GM12878 (cell line): ENCODE data around the gene RNU1-3. TPM values are rescaled to one million over a fixed set of nuclear protein-coding genes. Genes with fewer than 3 reads are reported as not detected.
"Not testable (repeated sequence)": the region's sequence is repeated elsewhere in the genome, so short reads cannot be mapped to it uniquely, and the experiment has no call there.

Experiments
- ATAC-seq: fragments of 200-7000 bp; cut with Tn5 transposase; 3 replicates; pipeline ENCODE4 v1.9.1; 2020; ENCODE audit warnings: mild to moderate bottlenecking, moderate library complexity
- BruUV-seq: library from RNA; stranded (reverse); fragments of 400-500 nt; replicated peaks from 2 replicates; lab custom pipeline; 2021; lab: Mats Ljungman, UMichigan
- CTCF ChIA-PET: fragments of 300-600 bp; sonication (Branson Sonifier 250); formaldehyde crosslinking; extraction: SDS; loops from one replicate; lab custom pipeline; 2021; ENCODE audit warnings: inconsistent platforms; lab: Yijun Ruan, JAX
- POLR2A ChIA-PET: fragments of 350-600 bp; formaldehyde crosslinking; extraction: SDS; loops from one replicate; lab custom pipeline; 2021; ENCODE audit warnings: inconsistent platforms; lab: Charles Lee
- RAD21 ChIA-PET: fragments of 300-600 bp; sonication (Branson Sonifier 250); formaldehyde crosslinking; loops from one replicate; lab custom pipeline; 2023; ENCODE audit warnings: antibody characterized with exemption; ENCODE audit not compliant: unreplicated experiment; lab: Charles Lee
- SMC1A ChIA-PET: fragments of 300-600 bp; sonication (Branson Sonifier 250); formaldehyde crosslinking; loops from one replicate; lab custom pipeline; 2023; ENCODE audit not compliant: unreplicated experiment, uncharacterized antibody; lab: Charles Lee
- DNase-seq: peaks from one replicate; pipeline ENCODE4 v3.0.0-alpha.2; 2011; ENCODE audit warnings: low read depth, low spot score
- FAIRE-seq: peaks from 3 replicates; lab custom pipeline; 2011; peaks lifted over from hg19 to GRCh38; lab: Jason Lieb, UNC
- H2AFZ ChIP-seq: 2 replicates; pipeline ENCODE4 v1.6.0; 2011; ENCODE audit warnings: low read depth, low read length, control low read depth; ENCODE audit not compliant: control insufficient read depth
- H3K27ac ChIP-seq: 2 replicates; pipeline ENCODE4 v1.5.1; 2011; ENCODE audit warnings: control low read depth; ENCODE audit not compliant: control insufficient read depth, insufficient read depth
- H3K27me3 ChIP-seq, 2 experiments: replicated peaks in 1 of 2; 2 replicates each; pipeline versions ENCODE4 v1.6.0 to v1.6.1; 2011; ENCODE audit warnings: low read length in 1 of 2; ENCODE audit not compliant: control insufficient read depth in 2 of 2, insufficient read depth in 2 of 2
- H3K36me3 ChIP-seq, 2 experiments: 2 replicates each; pipeline ENCODE4 v1.5.1; 2011; ENCODE audit warnings: low read length in 1 of 2; ENCODE audit not compliant: control insufficient read depth in 2 of 2, insufficient read depth in 2 of 2
- H3K4me1 ChIP-seq: 2 replicates; pipeline ENCODE4 v1.6.1; 2011; ENCODE audit warnings: mild to moderate bottlenecking, low read length, moderate library complexity, mixed read lengths; ENCODE audit not compliant: control insufficient read depth, insufficient read depth
- H3K4me2 ChIP-seq: 2 replicates; pipeline ENCODE4 v1.6.0; 2011; ENCODE audit warnings: control low read depth; ENCODE audit not compliant: control insufficient read depth, insufficient read depth
- H3K4me3 ChIP-seq: fragments of 200-600 bp; sonication (generic); 2 replicates; pipeline ENCODE4 v1.5.1; 2016
- H3K79me2 ChIP-seq: 2 replicates; pipeline ENCODE4 v1.6.0; 2011; ENCODE audit warnings: low read length; ENCODE audit not compliant: control insufficient read depth, insufficient read depth
- H3K9ac ChIP-seq: 2 replicates; pipeline ENCODE4 v1.8.0; 2011; ENCODE audit warnings: low read length, control low read depth, mixed read lengths; ENCODE audit not compliant: control insufficient read depth, insufficient read depth
- H3K9me3 ChIP-seq: replicated peaks from 3 replicates; pipeline ENCODE4 v1.5.1; 2011; ENCODE audit warnings: mild to moderate bottlenecking, low read length; ENCODE audit not compliant: control insufficient read depth, insufficient read depth
- H4K20me1 ChIP-seq: 2 replicates; pipeline ENCODE4 v1.6.0; 2011; ENCODE audit not compliant: control insufficient read depth, insufficient read depth
- BACH1 ChIP-seq: fragments of 450-650 bp; IDR thresholded peaks from 2 replicates; pipeline ENCODE4 v1.6.1; 2017; ENCODE audit warnings: mild to moderate bottlenecking, borderline replicate concordance
- HDGF ChIP-seq: fragments of 450-650 bp; IDR thresholded peaks from 2 replicates; pipeline ENCODE4 v1.6.1; 2016; ENCODE audit warnings: antibody characterized with exemption
- KLF5 ChIP-seq: fragments of 450-650 bp; IDR thresholded peaks from 2 replicates; pipeline ENCODE4 v1.6.1; 2014; ENCODE audit warnings: mild to moderate bottlenecking; ENCODE audit not compliant: partially characterized antibody
- LARP7 ChIP-seq: fragments of 450-650 bp; IDR thresholded peaks from 2 replicates; pipeline ENCODE4 v1.6.1; 2017; ENCODE audit warnings: mild to moderate bottlenecking
- MYB ChIP-seq: fragments of 150-350 bp; IDR thresholded peaks from 2 replicates; pipeline ENCODE4 v1.6.1; 2014; ENCODE audit warnings: mild to moderate bottlenecking, low read depth, low read length, borderline replicate concordance
- RB1 ChIP-seq: fragments of 450-650 bp; formaldehyde crosslinking; IDR thresholded peaks from 2 replicates; pipeline ENCODE4 v1.6.1; 2017; ENCODE audit warnings: mild to moderate bottlenecking, borderline replicate concordance
- RELA ChIP-seq: fragments of 450-650 bp; IDR thresholded peaks from 2 replicates; pipeline ENCODE4 v1.8.0; 2014; ENCODE audit warnings: borderline replicate concordance; ENCODE audit not compliant: partially characterized antibody
- WGBS: methylation state at CpG from one replicate; pipeline ENCODE4 v1.1.6; 2016; ENCODE audit warnings: low lambda C conversion rate; ENCODE audit not compliant: insufficient replicate concordance, insufficient coverage; ENCODE audit errors: missing lambda C conversion rate; 5-methylcytosine and 5-hydroxymethylcytosine counted together
- in situ Hi-C: fragments of 300-500 bp; cut with MboI; formaldehyde crosslinking; loops from 9 replicates; pipeline ENCODE4 v1.14.3; 2018; ENCODE audit warnings: mixed read lengths
- intact Hi-C: fragments of 100-400 bp; cut with micrococcal nuclease; formaldehyde crosslinking; loops from one replicate; pipeline ENCODE4 v1.14.2; 2022; ENCODE audit not compliant: unreplicated experiment
- polyA plus RNA-seq, 11 experiments: library from polyadenylated mRNA; depleted of rRNA in 4 of 11; unstranded in 6 of 11; stranded (reverse) in 5 of 11; fragments of >200 nt; fragmentation: Nextera tagmentation in 4 of 11; fragmentation: Illumina TruSeq in 1 of 11; extraction: Ambion mirVana in 4 of 11; extraction: Trizol in 1 of 11; gene quantifications; 1 replicate in 1 of 11; 2 replicates in 10 of 11; pipeline versions ENCODE4 v1.2.1 to v1.2.3, GENCODE V29; 2011 to 2016; ENCODE audit warnings: inconsistent platforms in 2 of 11, missing spikeins in 2 of 11, low read depth in 1 of 11
- total RNA-seq, 4 experiments: library from RNA; depleted of rRNA in 3 of 4; stranded (reverse); fragments of >200 nt in 3 of 4; fragmentation: Illumina TruSeq in 1 of 4; extraction: Trizol in 1 of 4; gene quantifications; 2 replicates each; pipeline versions ENCODE4 v1.2.1 to v1.2.3, GENCODE V29; 2013 to 2021
- TF ChIP-seq, protein P1 (sequence below): fragments of 450-650 bp; IDR thresholded peaks from 2 replicates; pipeline ENCODE4 v1.6.1; 2016; ENCODE audit warnings: mild to moderate bottlenecking

Gene RNU1-3
- total and polyA plus RNA-seq, 10 of the 15 experiments (the other 5 are each of a cell fraction or from before 2014, with no cell fraction given) = under 0.01 to 20,946 (median 4.7) TPM; not detected in 2

DNA sequence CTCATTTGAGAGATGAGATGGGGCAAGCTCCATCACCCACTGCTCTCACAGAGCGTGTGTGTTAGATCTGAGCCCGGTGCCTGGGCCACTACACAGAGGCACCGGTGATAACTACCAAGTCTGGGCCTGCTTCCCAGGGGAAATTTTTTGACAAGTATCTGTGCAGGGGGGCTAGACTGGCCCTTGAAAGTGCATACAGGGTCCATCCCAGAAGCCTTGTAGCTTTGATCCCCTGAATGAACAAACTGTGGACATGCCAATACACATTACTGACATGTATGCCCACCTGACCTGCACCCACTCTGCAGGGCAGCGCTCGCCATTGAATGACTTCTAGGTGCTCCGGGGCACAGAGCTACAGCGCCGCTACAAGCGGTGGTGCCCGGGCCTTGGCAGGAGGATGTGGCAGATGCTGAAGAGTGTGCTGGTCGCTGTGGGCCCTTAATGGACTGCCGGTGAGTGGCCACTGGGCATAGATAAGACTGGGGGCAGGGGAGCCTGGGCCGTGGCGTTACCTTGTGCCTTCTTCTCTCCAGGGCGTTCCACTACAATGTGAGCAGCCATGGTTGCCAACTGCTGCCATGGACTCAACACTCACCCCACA, 20.6 kb downstream of the RNU1-3 start:
- in situ Hi-C loops, ATAC-seq, H3K4me3 ChIP-seq, FAIRE-seq, H3K4me2 ChIP-seq, H4K20me1 ChIP-seq, RAD21 ChIA-PET, intact Hi-C loops, DNase-seq, BruUV-seq, H3K27me3 ChIP-seq, H2AFZ ChIP-seq, H3K9me3 ChIP-seq, H3K9ac ChIP-seq, H3K36me3 ChIP-seq, SMC1A ChIA-PET, H3K27ac ChIP-seq, CTCF ChIA-PET, POLR2A ChIA-PET: not testable (repeated sequence)
- 86% methylated on average over 15 of the region's 15 CpGs for WGBS
- peaks cover 18% of the 10 kb centered on the region for H3K4me1 ChIP-seq
- peaks cover 13% of the 10 kb centered on the region for H3K79me2 ChIP-seq

DNA sequence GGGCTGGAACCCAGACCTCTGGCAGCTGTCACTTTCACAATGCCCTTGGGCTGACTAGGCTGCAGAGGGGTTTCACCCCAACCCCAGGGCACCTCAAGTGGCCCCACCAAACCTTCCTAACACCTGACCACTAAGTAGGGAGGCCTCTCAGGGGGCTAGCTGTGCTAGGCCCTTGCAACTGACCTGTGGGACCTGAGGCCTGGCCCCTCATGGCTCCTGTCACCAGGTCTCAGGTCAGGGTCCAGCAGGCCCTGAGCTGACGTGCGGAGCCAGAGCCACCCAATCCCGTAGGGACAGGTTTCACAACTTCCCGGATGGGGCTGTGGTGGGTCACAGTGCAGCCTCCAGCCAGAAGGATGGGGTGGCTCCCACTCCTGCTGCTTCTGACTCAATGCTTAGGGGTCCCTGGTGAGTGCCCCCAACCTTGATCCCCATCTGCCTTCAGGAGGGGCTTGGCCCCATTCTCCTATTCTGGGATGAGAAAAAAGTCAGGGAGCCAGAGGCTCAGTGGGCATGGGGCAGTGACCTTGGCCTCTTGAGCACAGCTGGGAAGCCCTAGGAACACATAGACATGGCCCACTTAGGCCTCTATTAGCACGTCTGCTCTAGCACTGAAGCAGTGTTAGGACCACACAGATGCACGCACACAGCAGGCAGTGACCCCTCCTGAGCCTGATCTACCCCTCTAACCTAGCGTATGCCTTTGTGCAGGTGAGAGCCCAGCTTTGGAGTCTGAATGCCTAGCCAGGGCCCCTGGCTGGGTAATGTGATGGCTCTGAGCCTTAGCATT, 21.3 kb downstream of the RNU1-3 start:
- BruUV-seq, H3K9me3 ChIP-seq, DNase-seq, intact Hi-C loops, H3K36me3 ChIP-seq, H4K20me1 ChIP-seq, FAIRE-seq, SMC1A ChIA-PET, in situ Hi-C loops, RAD21 ChIA-PET, H3K27me3 ChIP-seq: not testable (repeated sequence)
- H3K27ac ChIP-seq = peak overlapping the region; percentile 9; the same call in 1 of the 2 replicates
- H3K9ac ChIP-seq = peak overlapping the region; percentile 87
- CTCF ChIA-PET = interaction anchor here (1.3 kb wide), 2 partner anchors 10 to 25 kb away, joined by 3 to 4 read pairs; no protein-coding TSS in a partner anchor
- peaks cover 18% of the 10 kb centered on the region for H3K4me1 ChIP-seq
- peak; percentile 2 for ATAC-seq
- peak overlapping the region; percentile 76 for H3K4me3 ChIP-seq
- H2AFZ ChIP-seq = peak overlapping the region; percentile 100
- H3K79me2 ChIP-seq = peaks cover 13% of the 10 kb centered on the region
- POLR2A ChIA-PET = interaction anchor here (0.6 kb wide), 1 partner anchor 166 kb away, joined by 3 read pairs; no protein-coding TSS in a partner anchor
- H3K4me2 ChIP-seq = peak overlapping the region; percentile 100
- TF ChIP-seq BACH1 (0 out of 2 replicates have a peak, but pooled peaks have one; percentile 56), LARP7 (peak; percentile 33; the same call in 1 of the 2 replicates), HDGF (peak; percentile 13; the same call in 1 of the 2 replicates), MYB (0 out of 2 replicates have a peak, but pooled peaks have one; percentile 2), KLF5 (peak; percentile 72), RB1 (peak; percentile 42; the same call in 1 of the 2 replicates), RELA (peak; percentile 31)
- TF ChIP-seq, protein P1, sequence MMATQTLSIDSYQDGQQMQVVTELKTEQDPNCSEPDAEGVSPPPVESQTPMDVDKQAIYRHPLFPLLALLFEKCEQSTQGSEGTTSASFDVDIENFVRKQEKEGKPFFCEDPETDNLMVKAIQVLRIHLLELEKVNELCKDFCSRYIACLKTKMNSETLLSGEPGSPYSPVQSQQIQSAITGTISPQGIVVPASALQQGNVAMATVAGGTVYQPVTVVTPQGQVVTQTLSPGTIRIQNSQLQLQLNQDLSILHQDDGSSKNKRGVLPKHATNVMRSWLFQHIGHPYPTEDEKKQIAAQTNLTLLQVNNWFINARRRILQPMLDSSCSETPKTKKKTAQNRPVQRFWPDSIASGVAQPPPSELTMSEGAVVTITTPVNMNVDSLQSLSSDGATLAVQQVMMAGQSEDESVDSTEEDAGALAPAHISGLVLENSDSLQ = peak; percentile 12; the same call in 1 of the 2 replicates
- 90% methylated on average over 7 of the region's 7 CpGs for WGBS
